ENCODE data around the gene FAM222A. TPM values are rescaled to one million over a fixed set of nuclear protein-coding genes. Genes with fewer than 3 reads are reported as not detected.

Gene FAM222A
- total RNA-seq, 1 experiment from 2014 or later, result 3.7 TPM

DNA sequence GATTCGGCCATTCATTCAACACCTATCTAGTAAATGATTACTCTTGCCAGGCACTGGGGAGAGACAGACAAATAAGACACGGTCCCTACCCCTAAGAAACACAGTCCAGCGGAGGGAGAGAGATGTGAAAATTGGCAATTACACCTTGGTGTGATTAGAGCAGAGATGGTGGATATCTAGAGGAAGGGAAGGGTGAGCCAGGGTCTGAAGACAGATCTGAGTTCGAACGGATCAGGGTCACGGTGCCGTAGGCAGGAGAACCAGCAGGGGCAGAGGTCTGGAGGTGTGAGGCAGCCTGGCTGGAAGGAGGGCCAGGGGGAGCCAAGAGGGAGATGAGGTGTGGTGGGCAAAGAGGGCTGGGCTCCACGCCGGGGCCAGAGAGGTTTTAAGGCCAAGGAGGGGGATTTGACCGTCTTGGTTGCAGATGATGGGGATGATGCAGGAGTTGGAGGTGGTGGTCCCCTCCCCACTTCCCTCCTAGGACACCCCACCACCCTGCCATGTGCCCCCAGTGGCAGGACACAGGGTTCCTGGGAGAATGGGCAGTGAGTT is 27.1 kb downstream of the FAM222A start:
- no peaks in the 10 kb centered on the region for H3K36me3 ChIP-seq (ENCODE audit: control insufficient read depth in 1 of 2, insufficient read depth in 2 of 2, low read length in 2 of 2)
- H3K4me2 ChIP-seq (ENCODE audit: low read length), result no peak overlapping the region
- no peak overlapping the region for H3K4me3 ChIP-seq (replicated peaks in 1 of 2; ENCODE audit: low read depth in 1 of 2, low read length in 2 of 2)
- H3K9ac ChIP-seq (ENCODE audit: low read length), result no peak overlapping the region
- DNase-seq (ENCODE audit: low read depth, low spot score) (no peak), ATAC-seq (no peak)
- no peaks in the 10 kb centered on the region for H3K9me3 ChIP-seq (ENCODE audit: control insufficient read depth in 1 of 2, insufficient read depth in 1 of 2, low read depth in 1 of 2, low read length in 2 of 2)
- no TSS peak for BruUV-seq (replicated peaks)
- intact Hi-C loops (cut with micrococcal nuclease), result no loop called here
- H3K27ac ChIP-seq (ENCODE audit: low read depth, low read length), result no peak overlapping the region
- no peak overlapping the region for H2AFZ ChIP-seq (ENCODE audit: low read depth, low read length, poor library complexity, severe bottlenecking)
- CTCF ChIA-PET, result no interaction called here
- POLR2A ChIA-PET, result interaction anchor here (0.7 kb wide), 1 partner anchor 16 kb away, joined by 3 read pairs; no protein-coding TSS in a partner anchor
- H3K9me2 ChIP-seq (ENCODE audit: insufficient read depth), result no peaks in the 10 kb centered on the region
- no peaks in the 10 kb centered on the region for H3K4me1 ChIP-seq (ENCODE audit: control insufficient read depth in 1 of 2, insufficient read depth in 2 of 2, low read length in 2 of 2)
- H3K79me2 ChIP-seq (ENCODE audit: insufficient read depth, low read length), result no peaks in the 10 kb centered on the region
- TF ChIP-seq EZH2 (IDR thresholded peaks at IDR 0.05) (no peak), RAD21 (IDR thresholded peaks at IDR 0.05; ENCODE audit: low read depth) (no peak), EGR1 (IDR thresholded peaks at IDR 0.05; ENCODE audit: low read depth) (no peak), ZFX (IDR thresholded peaks at IDR 0.05) (no peak), ZNF274 (IDR thresholded peaks at IDR 0.05; ENCODE audit: low read depth, low read length) (no peak), POLR2A (IDR thresholded peaks at IDR 0.05; ENCODE audit: borderline replicate concordance, extremely low read depth, insufficient read depth, insufficient read length) (no peak), SRF (IDR thresholded peaks at IDR 0.05; ENCODE audit: low read depth) (no peak), JUND (IDR thresholded peaks at IDR 0.05) (no peak), YY1 (IDR thresholded peaks at IDR 0.05; ENCODE audit: extremely low read depth, insufficient replicate concordance, low read depth, low read length) (no peak), CBX3 (IDR thresholded peaks at IDR 0.05; ENCODE audit: low read depth) (no peak), SIN3A (IDR thresholded peaks at IDR 0.05; ENCODE audit: low read depth) (no peak), POLR2AphosphoS5 (IDR thresholded peaks at IDR 0.05; ENCODE audit: low read depth, low read length) (no peak), TCF7L2 (IDR thresholded peaks at IDR 0.05; ENCODE audit: borderline replicate concordance, extremely low read depth, insufficient read depth, insufficient read length) (no peak)
- TF ChIP-seq, protein P1, sequence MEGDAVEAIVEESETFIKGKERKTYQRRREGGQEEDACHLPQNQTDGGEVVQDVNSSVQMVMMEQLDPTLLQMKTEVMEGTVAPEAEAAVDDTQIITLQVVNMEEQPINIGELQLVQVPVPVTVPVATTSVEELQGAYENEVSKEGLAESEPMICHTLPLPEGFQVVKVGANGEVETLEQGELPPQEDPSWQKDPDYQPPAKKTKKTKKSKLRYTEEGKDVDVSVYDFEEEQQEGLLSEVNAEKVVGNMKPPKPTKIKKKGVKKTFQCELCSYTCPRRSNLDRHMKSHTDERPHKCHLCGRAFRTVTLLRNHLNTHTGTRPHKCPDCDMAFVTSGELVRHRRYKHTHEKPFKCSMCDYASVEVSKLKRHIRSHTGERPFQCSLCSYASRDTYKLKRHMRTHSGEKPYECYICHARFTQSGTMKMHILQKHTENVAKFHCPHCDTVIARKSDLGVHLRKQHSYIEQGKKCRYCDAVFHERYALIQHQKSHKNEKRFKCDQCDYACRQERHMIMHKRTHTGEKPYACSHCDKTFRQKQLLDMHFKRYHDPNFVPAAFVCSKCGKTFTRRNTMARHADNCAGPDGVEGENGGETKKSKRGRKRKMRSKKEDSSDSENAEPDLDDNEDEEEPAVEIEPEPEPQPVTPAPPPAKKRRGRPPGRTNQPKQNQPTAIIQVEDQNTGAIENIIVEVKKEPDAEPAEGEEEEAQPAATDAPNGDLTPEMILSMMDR (IDR thresholded peaks at IDR 0.05 in 2 of 3, conservative IDR thresholded peaks at IDR 0.05 in 1 of 3; ENCODE audit: borderline replicate concordance in 1 of 3, insufficient read depth in 1 of 3, low read depth in 2 of 3, low read length in 2 of 3), result no peak
- TF ChIP-seq, protein P2, sequence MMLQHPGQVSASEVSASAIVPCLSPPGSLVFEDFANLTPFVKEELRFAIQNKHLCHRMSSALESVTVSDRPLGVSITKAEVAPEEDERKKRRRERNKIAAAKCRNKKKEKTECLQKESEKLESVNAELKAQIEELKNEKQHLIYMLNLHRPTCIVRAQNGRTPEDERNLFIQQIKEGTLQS (IDR thresholded peaks at IDR 0.05), result no peak
- TF ChIP-seq, protein P3, sequence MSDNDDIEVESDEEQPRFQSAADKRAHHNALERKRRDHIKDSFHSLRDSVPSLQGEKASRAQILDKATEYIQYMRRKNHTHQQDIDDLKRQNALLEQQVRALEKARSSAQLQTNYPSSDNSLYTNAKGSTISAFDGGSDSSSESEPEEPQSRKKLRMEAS (IDR thresholded peaks at IDR 0.05), result no peak
- H3K27me3 ChIP-seq (ENCODE audit: insufficient read depth, low read length), result no peaks in the 10 kb centered on the region
- no peaks in the 10 kb centered on the region for H4K20me1 ChIP-seq (ENCODE audit: insufficient read depth)
- RAD21 ChIA-PET (ENCODE audit: low non-redundant PET in 1 of 2, low total read pairs in 2 of 2, uncharacterized antibody in 2 of 2, unreplicated experiment in 2 of 2), result no interaction called here
